H1 (cell line): ENCODE results near the gene VPS26B. TPM values are rescaled to one million over a fixed set of nuclear protein-coding genes. Genes with fewer than 3 reads are reported as not detected.
"Not testable (repeated sequence)": the region's sequence is repeated elsewhere in the genome, so short reads cannot be mapped to it uniquely, and the experiment has no call there.

Source experiments
- CTCF ChIA-PET: fragments of 300-600 bp; sonication (Branson Sonifier 250); formaldehyde crosslinking; loops from one replicate; lab custom pipeline; 2021; ENCODE audit not compliant: partially characterized antibody; lab: Charles Lee
- POLR2A ChIA-PET: fragments of 300-600 bp; sonication (Branson Sonifier 250); formaldehyde crosslinking; loops from one replicate; lab custom pipeline; 2021; ENCODE audit warnings: inconsistent platforms; ENCODE audit not compliant: partially characterized antibody; lab: Charles Lee
- DNase-seq, 2 experiments: peaks; one replicate each; pipeline versions ENCODE4 v3.0.0 to v3.0.0-alpha.2; 2010 to 2022; ENCODE audit warnings: low spot score in 2 of 2, low read depth in 1 of 2, mixed read lengths in 1 of 2
- FAIRE-seq: peaks from 2 replicates; lab custom pipeline; 2011; peaks lifted over from hg19 to GRCh38; lab: Jason Lieb, UNC
- H2AFZ ChIP-seq: 2 replicates; pipeline ENCODE4 v1.8.1; 2012; ENCODE audit warnings: low read length, inconsistent platforms
- H2AK5ac ChIP-seq: 2 replicates; pipeline ENCODE4 v1.6.1; 2013; ENCODE audit warnings: low read depth, low read length
- H2BK120ac ChIP-seq: replicated peaks from 2 replicates; pipeline ENCODE3; 2013; ENCODE audit warnings: low read depth, low read length, inconsistent platforms
- H2BK12ac ChIP-seq: 2 replicates; pipeline ENCODE4 v1.6.1; 2013; ENCODE audit warnings: low read depth, low read length
- H2BK15ac ChIP-seq: 2 replicates; pipeline ENCODE4 v1.6.1; 2013; ENCODE audit warnings: low read length
- H2BK20ac ChIP-seq: 2 replicates; pipeline ENCODE4 v1.6.1; 2013; ENCODE audit warnings: low read length
- H2BK5ac ChIP-seq: 2 replicates; pipeline ENCODE4 v1.6.1; 2013; ENCODE audit warnings: low read depth, low read length
- H3K14ac ChIP-seq: 2 replicates; pipeline ENCODE4 v1.6.1; 2013; ENCODE audit warnings: inconsistent platforms; ENCODE audit not compliant: insufficient read length
- H3K18ac ChIP-seq: 2 replicates; pipeline ENCODE4 v1.6.1; 2013; ENCODE audit warnings: low read length; ENCODE audit errors: extremely low read depth
- H3K23ac ChIP-seq: 2 replicates; pipeline ENCODE4 v1.6.1; 2013; ENCODE audit warnings: inconsistent platforms; ENCODE audit not compliant: insufficient read length
- H3K23me2 ChIP-seq: 2 replicates; pipeline ENCODE4 v1.6.1; 2013; ENCODE audit warnings: low read depth, low read length
- H3K27ac ChIP-seq: 2 replicates; pipeline ENCODE4 v1.6.1; 2011; ENCODE audit warnings: low read depth, low read length, inconsistent platforms
- H3K27me3 ChIP-seq, 4 experiments: replicated peaks in 1 of 4; 1 replicate in 1 of 4; 2 replicates in 3 of 4; pipeline versions ENCODE4 v1.6.1 to v1.8.1; 2011 to 2013; ENCODE audit warnings: low read length in 3 of 4, mild to moderate bottlenecking in 3 of 4, inconsistent platforms in 2 of 4, mixed read lengths in 2 of 4, moderate library complexity in 1 of 4; ENCODE audit not compliant: control insufficient read depth in 3 of 4, insufficient read depth in 3 of 4; ENCODE audit errors: extremely low read depth in 1 of 4
- H3K36me3 ChIP-seq, 4 experiments: 2 replicates each; pipeline versions ENCODE4 v1.6.1 to v1.8.1; 2011 to 2013; ENCODE audit warnings: mild to moderate bottlenecking in 4 of 4, low read length in 3 of 4, moderate library complexity in 2 of 4, control low read depth in 1 of 4, inconsistent platforms in 1 of 4; ENCODE audit not compliant: insufficient read depth in 4 of 4, control insufficient read depth in 2 of 4
- H3K4ac ChIP-seq: replicated peaks from 2 replicates; pipeline ENCODE3; 2013; ENCODE audit warnings: low read length, low read depth, mixed read lengths, inconsistent platforms; ENCODE audit not compliant: insufficient read length
- H3K4me1 ChIP-seq, 4 experiments: replicated peaks in 1 of 4; 1 replicate in 1 of 4; 2 replicates in 3 of 4; pipeline versions ENCODE4 v1.6.1 to v1.8.1; 2011 to 2013; ENCODE audit warnings: low read length in 3 of 4, inconsistent platforms in 2 of 4, mixed read lengths in 1 of 4; ENCODE audit not compliant: insufficient read depth in 4 of 4, control insufficient read depth in 3 of 4
- H3K4me2 ChIP-seq, 2 experiments: 2 replicates each; pipeline versions ENCODE4 v1.6.1 to v1.8.1; 2011 to 2013; ENCODE audit warnings: low read depth in 2 of 2, low read length in 2 of 2, control low read depth in 1 of 2, inconsistent platforms in 1 of 2, mild to moderate bottlenecking in 1 of 2; ENCODE audit not compliant: insufficient read depth in 1 of 2
- H3K4me3 ChIP-seq, 4 experiments: fragments of 200-600, 300-600 bp in 1 of 4; sonication (generic), shearing (Covaris generic), sonication (Bioruptor Twin) in 1 of 4; 2 replicates each; pipeline versions ENCODE4 v1.5.1 to v1.8.1; 2011 to 2016; ENCODE audit warnings: low read length in 4 of 4, low read depth in 3 of 4, control low read depth in 2 of 4, inconsistent platforms in 2 of 4, mild to moderate bottlenecking in 2 of 4, mixed read lengths in 1 of 4, moderate library complexity in 1 of 4; ENCODE audit not compliant: insufficient read depth in 2 of 4; ENCODE audit errors: extremely low read depth in 1 of 4
- H3K56ac ChIP-seq: replicated peaks from 2 replicates; pipeline ENCODE3; 2013; ENCODE audit warnings: low read depth, mild to moderate bottlenecking, mixed read lengths, low read length, inconsistent platforms; ENCODE audit not compliant: insufficient read length
- H3K79me1 ChIP-seq: 2 replicates; pipeline ENCODE4 v1.6.1; 2013; ENCODE audit warnings: low read depth, low read length, control low read depth
- H3K79me2 ChIP-seq, 2 experiments: 2 replicates each; pipeline versions ENCODE4 v1.6.1 to v1.8.1; 2012 to 2013; ENCODE audit warnings: low read length in 2 of 2, mild to moderate bottlenecking in 2 of 2, inconsistent platforms in 1 of 2; ENCODE audit not compliant: insufficient read depth in 2 of 2, control insufficient read depth in 1 of 2
- H3K9ac ChIP-seq, 4 experiments: replicated peaks in 1 of 4; 1 replicate in 1 of 4; 2 replicates in 3 of 4; pipeline versions ENCODE4 v1.6.1 to v1.8.1; 2011 to 2013; ENCODE audit warnings: low read depth in 3 of 4, low read length in 3 of 4, control low read depth in 2 of 4, mild to moderate bottlenecking in 2 of 4, moderate library complexity in 2 of 4, inconsistent platforms in 1 of 4; ENCODE audit errors: extremely low read depth in 1 of 4
- H3K9me3 ChIP-seq, 2 experiments: 2 replicates each; pipeline versions ENCODE4 v1.6.1 to v1.8.1; 2012 to 2013; ENCODE audit warnings: mild to moderate bottlenecking in 2 of 2, moderate library complexity in 2 of 2, control low read depth in 1 of 2, inconsistent platforms in 1 of 2, low read depth in 1 of 2, low read length in 1 of 2, mixed read lengths in 1 of 2; ENCODE audit not compliant: insufficient read depth in 2 of 2
- H4K20me1 ChIP-seq, 2 experiments: replicated peaks in 1 of 2; 2 replicates each; pipeline versions ENCODE3 to v1.8.1; 2011 to 2013; ENCODE audit warnings: inconsistent platforms in 2 of 2, low read length in 2 of 2, mild to moderate bottlenecking in 1 of 2; ENCODE audit not compliant: insufficient read depth in 2 of 2, control insufficient read depth in 1 of 2
- H4K5ac ChIP-seq: 2 replicates; pipeline ENCODE4 v1.6.1; 2013; ENCODE audit warnings: low read length, low read depth, mixed read lengths, inconsistent platforms; ENCODE audit not compliant: insufficient read length
- H4K8ac ChIP-seq: 2 replicates; pipeline ENCODE4 v1.8.0; 2013; ENCODE audit warnings: mild to moderate bottlenecking, moderate library complexity, low read length, inconsistent platforms; ENCODE audit not compliant: insufficient read depth; ENCODE audit errors: extremely low read depth
- H4K91ac ChIP-seq: replicated peaks from 2 replicates; pipeline ENCODE3; 2013; ENCODE audit warnings: low read length, mixed read lengths, inconsistent platforms; ENCODE audit not compliant: insufficient read length
- WGBS, 2 experiments: shearing (Covaris generic) in 1 of 2; methylation state at CpG; one replicate each; pipeline versions ENCODE4 v1.1.6 to v1.1.7; 2013 to 2015; ENCODE audit warnings: low lambda C conversion rate in 2 of 2, mixed read lengths in 2 of 2, inconsistent platforms in 1 of 2, low coverage in 1 of 2, missing lambda C conversion rate in 1 of 2; ENCODE audit not compliant: insufficient replicate concordance in 2 of 2, insufficient coverage in 1 of 2, insufficient read length in 1 of 2; ENCODE audit errors: extremely low coverage in 1 of 2, missing lambda C conversion rate in 1 of 2; 5-methylcytosine and 5-hydroxymethylcytosine counted together
- polyA plus RNA-seq, 7 experiments: library from polyadenylated mRNA; depleted of rRNA in 3 of 7; stranded (reverse) in 5 of 7; unstranded in 2 of 7; fragments of >200 nt in 5 of 7; fragments of 200-250 nt in 2 of 7; gene quantifications; 1 replicate in 5 of 7; 2 replicates in 1 of 7; 4 replicates in 1 of 7; pipeline versions ENCODE4 v1.2.1 to v1.2.3, GENCODE V29; 2011 to 2013; ENCODE audit warnings: missing spikeins in 2 of 7, mixed read lengths in 2 of 7
- total RNA-seq: library from RNA; stranded (reverse); fragmentation: NEBNext Ultra II Directional; extraction: Animal tissue kit (Norgen Biotek cat#: 25700); gene quantifications from 2 replicates; pipeline ENCODE4 v1.2.1, GENCODE V29; 2021

The VPS26B gene
- total and polyA plus RNA-seq, 2 of the 8 experiments (the other 6 are each of a cell fraction or from before 2014, with no cell fraction given) = 18.3 to 27.0 TPM

DNA sequence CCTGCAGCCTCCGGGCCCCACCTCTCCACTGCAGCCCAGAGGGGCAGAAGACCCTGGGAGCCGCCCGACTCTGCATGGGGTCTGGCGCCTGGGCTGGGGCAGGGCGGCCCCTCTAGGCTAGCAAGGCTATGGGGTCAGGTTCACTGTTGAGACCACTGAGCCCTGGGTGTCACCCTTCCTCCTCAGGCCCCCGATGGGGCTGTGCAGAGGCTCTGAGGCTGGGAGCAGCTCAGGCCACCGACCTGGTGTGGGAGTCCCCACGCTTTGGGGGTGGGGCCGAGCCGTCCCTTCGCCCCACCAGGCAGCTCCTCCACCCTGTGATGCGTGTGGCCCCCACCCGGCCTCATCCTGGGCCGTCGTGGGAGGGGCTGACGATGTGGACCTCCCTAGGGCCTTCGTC is 57.2 kb downstream of the VPS26B start:
- POLR2A ChIA-PET = interaction anchor here (0.9 to 1.2 kb wide), 3 partner anchors 9 to 17 kb away, joined by 3 to 4 read pairs (median 3); no protein-coding TSS in a partner anchor
- not testable (repeated sequence) for H3K9me3 ChIP-seq, H3K56ac ChIP-seq, H3K27me3 ChIP-seq, H3K9ac ChIP-seq, H2BK5ac ChIP-seq, H3K79me2 ChIP-seq, H2AFZ ChIP-seq, H4K8ac ChIP-seq, H3K23ac ChIP-seq, H3K4me1 ChIP-seq, H4K91ac ChIP-seq, H3K79me1 ChIP-seq, H2BK15ac ChIP-seq, H3K4me2 ChIP-seq, H2AK5ac ChIP-seq, DNase-seq, H3K23me2 ChIP-seq, H2BK20ac ChIP-seq, H3K4ac ChIP-seq, H2BK12ac ChIP-seq, H4K20me1 ChIP-seq, H4K5ac ChIP-seq, H3K27ac ChIP-seq, FAIRE-seq, H2BK120ac ChIP-seq, H3K14ac ChIP-seq, H3K4me3 ChIP-seq, H3K18ac ChIP-seq
- 89% methylated on average over 5 of the region's 17 CpGs; no CpG with 5 or more reads in 1 of the 2 experiments for WGBS, 2 experiments
- H3K36me3 ChIP-seq = peaks cover 0 to 20% (median 11%) of the 10 kb centered on the region in 4 experiments; a peak in 6 of 8 replicates
- CTCF ChIA-PET = interaction anchor here (0.6 to 1.2 kb wide), 2 partner anchors 20 to 67 kb away, joined by 3 to 5 read pairs; no protein-coding TSS in a partner anchor
